DOHH2 (cell line): Measurements from ENCODE around the gene PMS1.

Experiments used
- EZH2phosphoT487 ChIP-seq: fragments of 200-600 bp; sonication (generic); IDR thresholded peaks from 2 replicates; pipeline ENCODE4 v1.6.1; 2017; ENCODE audit warnings: borderline replicate concordance, mild to moderate bottlenecking, antibody characterized with exemption, low read length, moderate library complexity, mixed read lengths
- TF ChIP-seq, protein P1 (sequence below): fragments of 200-600 bp; sonication (generic); IDR thresholded peaks from one replicate; pipeline ENCODE4 v1.5.1; 2014; ENCODE audit warnings: antibody characterized with exemption, mild to moderate bottlenecking, low read depth, low read length; ENCODE audit not compliant: poor library complexity, severe bottlenecking

DNA sequence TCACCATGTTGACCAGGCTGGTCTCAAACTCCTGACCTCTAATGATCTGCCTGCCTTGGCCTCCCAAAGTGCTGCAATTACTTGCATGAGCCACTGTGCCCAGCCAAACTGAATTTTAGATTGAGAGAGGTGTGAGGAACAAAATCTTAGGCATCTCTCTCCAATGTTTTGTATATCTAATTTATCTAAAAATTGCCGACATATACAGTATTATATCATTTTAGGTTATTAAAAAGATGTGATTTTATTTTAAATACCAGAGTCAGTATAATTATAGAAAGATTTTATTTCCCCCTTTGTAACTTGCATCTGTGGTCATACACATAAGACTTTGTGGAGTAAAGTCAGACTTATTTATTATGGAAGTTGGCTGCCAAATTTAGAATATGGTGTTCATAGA, 10.1 kb downstream of the PMS1 start:
- TF ChIP-seq, protein P1, sequence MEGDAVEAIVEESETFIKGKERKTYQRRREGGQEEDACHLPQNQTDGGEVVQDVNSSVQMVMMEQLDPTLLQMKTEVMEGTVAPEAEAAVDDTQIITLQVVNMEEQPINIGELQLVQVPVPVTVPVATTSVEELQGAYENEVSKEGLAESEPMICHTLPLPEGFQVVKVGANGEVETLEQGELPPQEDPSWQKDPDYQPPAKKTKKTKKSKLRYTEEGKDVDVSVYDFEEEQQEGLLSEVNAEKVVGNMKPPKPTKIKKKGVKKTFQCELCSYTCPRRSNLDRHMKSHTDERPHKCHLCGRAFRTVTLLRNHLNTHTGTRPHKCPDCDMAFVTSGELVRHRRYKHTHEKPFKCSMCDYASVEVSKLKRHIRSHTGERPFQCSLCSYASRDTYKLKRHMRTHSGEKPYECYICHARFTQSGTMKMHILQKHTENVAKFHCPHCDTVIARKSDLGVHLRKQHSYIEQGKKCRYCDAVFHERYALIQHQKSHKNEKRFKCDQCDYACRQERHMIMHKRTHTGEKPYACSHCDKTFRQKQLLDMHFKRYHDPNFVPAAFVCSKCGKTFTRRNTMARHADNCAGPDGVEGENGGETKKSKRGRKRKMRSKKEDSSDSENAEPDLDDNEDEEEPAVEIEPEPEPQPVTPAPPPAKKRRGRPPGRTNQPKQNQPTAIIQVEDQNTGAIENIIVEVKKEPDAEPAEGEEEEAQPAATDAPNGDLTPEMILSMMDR: no peak
- TF ChIP-seq EZH2phosphoT487: no peak
